ENCODE results near the gene ZFAND2B. TPM values are rescaled to one million over a fixed set of nuclear protein-coding genes. Genes with fewer than 3 reads are reported as not detected.

ZFAND2B gene
- total RNA-seq, 1 experiment from 2014 or later: 47.5 TPM

- H3K79me2 ChIP-seq (ENCODE audit: low read length): peaks cover 32% of the 10 kb centered on the region
- peaks cover 5% of the 10 kb centered on the region for H3F3A ChIP-seq (ENCODE audit: low read length, unreplicated experiment)
- H3K4me2 ChIP-seq (ENCODE audit: low read length): no peak overlapping the region
- H4K20me1 ChIP-seq (ENCODE audit: low read length): no peaks in the 10 kb centered on the region; the same call in 1 of the 2 replicates
- intact Hi-C loops (cut with micrococcal nuclease): no loop called here
- POLR2A ChIA-PET (ENCODE audit: unreplicated experiment): interaction anchor here (0.6 kb wide), 1 partner anchor 32 kb away, joined by 3 read pairs; no protein-coding TSS in a partner anchor
- BruUV-seq (replicated peaks): no TSS peak
- peaks cover 11% of the 10 kb centered on the region; the same call in 1 of the 2 replicates for H3K36me3 ChIP-seq (ENCODE audit: low read depth, low read length)
- no peaks in the 10 kb centered on the region for H3K27me3 ChIP-seq (ENCODE audit: low read length)
- no peak overlapping the region for H3K27ac ChIP-seq (ENCODE audit: low read length)
- no peaks in the 10 kb centered on the region for H3K9me3 ChIP-seq (ENCODE audit: low read length)
- DNase-seq: no peak
- CTCF ChIA-PET: no interaction called here
- H3K9me2 ChIP-seq (replicated peaks; ENCODE audit: low read length): no peaks in the 10 kb centered on the region
- ATAC-seq: no peak
- H3K4me3 ChIP-seq (ENCODE audit: low read length): no peak overlapping the region
- no peak overlapping the region for H2AFZ ChIP-seq (ENCODE audit: low read length)
- H3K9ac ChIP-seq (ENCODE audit: low read length): no peak overlapping the region
- TF ChIP-seq EZH2phosphoT487 (IDR thresholded peaks at IDR 0.05; ENCODE audit: borderline replicate concordance, low read length): no peak
- TF ChIP-seq CTCF (conservative IDR thresholded peaks at IDR 0.05; ENCODE audit: low read depth, low read length): no peak
- TF ChIP-seq EZH2 (IDR thresholded peaks at IDR 0.05; ENCODE audit: low read length, unreplicated experiment): no peak
- peaks cover 18% of the 10 kb centered on the region for H3K4me1 ChIP-seq (ENCODE audit: insufficient read depth, low read length)
Measured at GRCh38 chr2:219174146-219174545, 32.4 kb upstream of the ZFAND2B start.

GRCh38 chr2:219174801-219175200 is 31.8 kb upstream of the ZFAND2B start:
- H3K36me3 ChIP-seq (ENCODE audit: low read depth, low read length): peaks cover 11% of the 10 kb centered on the region; the same call in 1 of the 2 replicates
- intact Hi-C loops (cut with micrococcal nuclease): loop anchor here (5.0 kb wide), 1 partner anchor 122 kb away; no protein-coding TSS in a partner anchor
- H3F3A ChIP-seq (ENCODE audit: low read length, unreplicated experiment): peaks cover 5% of the 10 kb centered on the region
- H3K27ac ChIP-seq (ENCODE audit: low read length): no peak overlapping the region
- H3K79me2 ChIP-seq (ENCODE audit: low read length): peaks cover 38% of the 10 kb centered on the region
- DNase-seq (no peak), ATAC-seq (no peak)
- TF ChIP-seq EZH2phosphoT487 (IDR thresholded peaks at IDR 0.05; ENCODE audit: borderline replicate concordance, low read length) (no peak), EZH2 (IDR thresholded peaks at IDR 0.05; ENCODE audit: low read length, unreplicated experiment) (no peak), CTCF (conservative IDR thresholded peaks at IDR 0.05; ENCODE audit: low read depth, low read length) (no peak)
- ChIA-PET POLR2A (ENCODE audit: unreplicated experiment) (no interaction called here), CTCF (no interaction called here)
- H3K9me3 ChIP-seq (ENCODE audit: low read length): no peaks in the 10 kb centered on the region
- BruUV-seq (replicated peaks): no TSS peak
- H3K4me3 ChIP-seq (ENCODE audit: low read length): no peak overlapping the region
- H3K4me1 ChIP-seq (ENCODE audit: insufficient read depth, low read length): peaks cover 24% of the 10 kb centered on the region
- no peak overlapping the region for H3K9ac ChIP-seq (ENCODE audit: low read length)
- no peak overlapping the region for H3K4me2 ChIP-seq (ENCODE audit: low read length)
- H3K9me2 ChIP-seq (replicated peaks; ENCODE audit: low read length): no peaks in the 10 kb centered on the region
- H4K20me1 ChIP-seq (ENCODE audit: low read length): peaks cover under 1% of the 10 kb centered on the region; the same call in 1 of the 2 replicates
- no peak overlapping the region for H2AFZ ChIP-seq (ENCODE audit: low read length)
- H3K27me3 ChIP-seq (ENCODE audit: low read length): no peaks in the 10 kb centered on the region

- H3K4me2 ChIP-seq (ENCODE audit: low read length): peak overlapping the region; percentile 98
- intact Hi-C loops (cut with micrococcal nuclease): loop anchor here (5.0 kb wide), 1 partner anchor 122 kb away; no protein-coding TSS in a partner anchor
- ChIA-PET POLR2A (ENCODE audit: unreplicated experiment) (no interaction called here), CTCF (interaction anchor here (0.8 kb wide), 1 partner anchor 120 kb away, joined by 5 read pairs; no protein-coding TSS in a partner anchor)
- H3K79me2 ChIP-seq (ENCODE audit: low read length): peaks cover 45% of the 10 kb centered on the region
- DNase-seq: no peak
- no peaks in the 10 kb centered on the region for H3K9me3 ChIP-seq (ENCODE audit: low read length)
- no peak overlapping the region for H3K27ac ChIP-seq (ENCODE audit: low read length)
- TF ChIP-seq EZH2phosphoT487 (IDR thresholded peaks at IDR 0.05; ENCODE audit: borderline replicate concordance, low read length): no peak
- no peak for TF ChIP-seq CTCF (conservative IDR thresholded peaks at IDR 0.05; ENCODE audit: low read depth, low read length)
- TF ChIP-seq EZH2 (IDR thresholded peaks at IDR 0.05; ENCODE audit: low read length, unreplicated experiment): no peak
- peaks cover 5% of the 10 kb centered on the region for H3F3A ChIP-seq (ENCODE audit: low read length, unreplicated experiment)
- no peaks in the 10 kb centered on the region for H3K9me2 ChIP-seq (replicated peaks; ENCODE audit: low read length)
- no peak overlapping the region for H2AFZ ChIP-seq (ENCODE audit: low read length)
- peaks cover 24% of the 10 kb centered on the region for H3K4me1 ChIP-seq (ENCODE audit: insufficient read depth, low read length)
- no peaks in the 10 kb centered on the region for H3K27me3 ChIP-seq (ENCODE audit: low read length)
- peak overlapping the region; percentile 83 for H3K4me3 ChIP-seq (ENCODE audit: low read length)
- peaks cover 4% of the 10 kb centered on the region; the same call in 1 of the 2 replicates for H4K20me1 ChIP-seq (ENCODE audit: low read length)
- peak overlapping the region; percentile 87; the same call in 1 of the 2 replicates for H3K9ac ChIP-seq (ENCODE audit: low read length)
- no peak for ATAC-seq
- H3K36me3 ChIP-seq (ENCODE audit: low read depth, low read length): peaks cover 15% of the 10 kb centered on the region; the same call in 1 of the 2 replicates
- no TSS peak for BruUV-seq (replicated peaks)
Measured at GRCh38 chr2:219175486-219175885, 31.1 kb upstream of the ZFAND2B start.
